Measurements from ENCODE around the gene FOXR1.

FOXR1 gene

GRCh38 chr11:118929501-118930093, 42.0 kb upstream of the FOXR1 start:
- DNase-seq (ENCODE audit: low read depth, low spot score), result no peak
- no peak overlapping the region for H3K27ac ChIP-seq (ENCODE audit: low read length)

GRCh38 chr11:118930094-118930712, 41.4 kb upstream of the FOXR1 start:
- DNase-seq (ENCODE audit: low read depth, low spot score), result no peak
- peaks cover 10% of the 10 kb centered on the region for H3K4me1 ChIP-seq (ENCODE audit: control insufficient read depth, insufficient read depth, low read length)
- no peak overlapping the region for H3K27ac ChIP-seq (ENCODE audit: low read length)
- H3K4me3 ChIP-seq (ENCODE audit: low read length), result peak overlapping the region; percentile 55; the same call in 1 of the 2 replicates
- H3K36me3 ChIP-seq (ENCODE audit: control insufficient read depth, insufficient read depth, low read length), result no peaks in the 10 kb centered on the region
- no peaks in the 10 kb centered on the region for H3K9me3 ChIP-seq (ENCODE audit: control insufficient read depth, insufficient read depth, low read length)
- no CpG with 5 or more reads among the region's 20 CpGs for WGBS (ENCODE audit: insufficient coverage, insufficient read length)
- no peaks in the 10 kb centered on the region for H3K27me3 ChIP-seq (ENCODE audit: control insufficient read depth, insufficient read depth, low read length)

More at GRCh38 chr11:118929501-118930093, 42.0 kb upstream of the FOXR1 start:
- no CpG with 5 or more reads among the region's 26 CpGs for WGBS (ENCODE audit: insufficient coverage, insufficient read length)
- H3K27me3 ChIP-seq (ENCODE audit: control insufficient read depth, insufficient read depth, low read length), result no peaks in the 10 kb centered on the region
- H3K4me1 ChIP-seq (ENCODE audit: control insufficient read depth, insufficient read depth, low read length), result peaks cover 10% of the 10 kb centered on the region
- H3K36me3 ChIP-seq (ENCODE audit: control insufficient read depth, insufficient read depth, low read length), result no peaks in the 10 kb centered on the region
- no peaks in the 10 kb centered on the region for H3K9me3 ChIP-seq (ENCODE audit: control insufficient read depth, insufficient read depth, low read length)
- peak overlapping the region; percentile 55; the same call in 1 of the 2 replicates for H3K4me3 ChIP-seq (ENCODE audit: low read length)

DNA sequence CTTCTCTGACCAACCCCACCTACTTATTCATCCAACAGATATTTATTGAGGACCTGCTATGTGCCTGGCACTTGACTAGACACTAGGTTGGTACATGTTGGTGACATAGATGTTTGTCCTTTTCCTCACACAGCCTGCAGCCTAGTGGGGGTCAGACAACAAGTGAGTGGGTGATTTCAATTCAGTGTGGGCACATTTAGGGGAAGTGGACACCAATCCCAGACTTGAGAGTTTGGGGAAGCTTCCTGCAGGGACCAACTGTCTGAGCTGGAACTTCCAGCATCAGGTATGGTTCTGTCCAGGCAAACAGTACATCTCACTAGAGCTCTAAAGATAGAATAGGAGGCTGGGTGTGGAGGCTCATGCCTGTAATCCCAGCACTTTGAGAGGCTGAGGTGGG, 40.0 kb upstream of the FOXR1 start:
- Histone ChIP-seq H3K27me3 (ENCODE audit: control insufficient read depth, insufficient read depth, low read length) (no peaks in the 10 kb centered on the region), H3K36me3 (ENCODE audit: control insufficient read depth, insufficient read depth, low read length) (no peaks in the 10 kb centered on the region), H3K9me3 (ENCODE audit: control insufficient read depth, insufficient read depth, low read length) (no peaks in the 10 kb centered on the region), H3K4me1 (ENCODE audit: control insufficient read depth, insufficient read depth, low read length) (peaks cover 8% of the 10 kb centered on the region), H3K4me3 (ENCODE audit: low read length) (no peak overlapping the region), H3K27ac (ENCODE audit: low read length) (no peak overlapping the region)
- no peak for DNase-seq (ENCODE audit: low read depth, low spot score)

- H3K4me1 ChIP-seq (ENCODE audit: control insufficient read depth, insufficient read depth, low read length), result peaks cover 4% of the 10 kb centered on the region; the same call in 1 of the 2 replicates
- H3K27me3 ChIP-seq (ENCODE audit: control insufficient read depth, insufficient read depth, low read length), result no peaks in the 10 kb centered on the region
- no peaks in the 10 kb centered on the region for H3K36me3 ChIP-seq (ENCODE audit: control insufficient read depth, insufficient read depth, low read length)
- H3K4me3 ChIP-seq (ENCODE audit: low read length), result no peak overlapping the region
- no peaks in the 10 kb centered on the region for H3K9me3 ChIP-seq (ENCODE audit: control insufficient read depth, insufficient read depth, low read length)
- WGBS (ENCODE audit: insufficient coverage, insufficient read length), result no CpG with 5 or more reads among the region's 4 CpGs
- no peak for DNase-seq (ENCODE audit: low read depth, low spot score)
- no peak overlapping the region for H3K27ac ChIP-seq (ENCODE audit: low read length)
These were observed 38.1 kb upstream of the FOXR1 start for GRCh38 chr11:118933486-118933885.

- Histone ChIP-seq H3K27me3 (ENCODE audit: control insufficient read depth, insufficient read depth, low read length) (no peaks in the 10 kb centered on the region), H3K9me3 (ENCODE audit: control insufficient read depth, insufficient read depth, low read length) (no peaks in the 10 kb centered on the region), H3K4me3 (ENCODE audit: low read length) (no peak overlapping the region), H3K27ac (ENCODE audit: low read length) (no peak overlapping the region), H3K4me1 (ENCODE audit: control insufficient read depth, insufficient read depth, low read length) (peaks cover 7% of the 10 kb centered on the region), H3K36me3 (ENCODE audit: control insufficient read depth, insufficient read depth, low read length) (no peaks in the 10 kb centered on the region)
- no peak for DNase-seq (ENCODE audit: low read depth, low spot score)
- WGBS (ENCODE audit: insufficient coverage, insufficient read length), result no CpG with 5 or more reads among the region's 8 CpGs
These were observed 36.2 kb upstream of the FOXR1 start for GRCh38 chr11:118935376-118935775.

DNA sequence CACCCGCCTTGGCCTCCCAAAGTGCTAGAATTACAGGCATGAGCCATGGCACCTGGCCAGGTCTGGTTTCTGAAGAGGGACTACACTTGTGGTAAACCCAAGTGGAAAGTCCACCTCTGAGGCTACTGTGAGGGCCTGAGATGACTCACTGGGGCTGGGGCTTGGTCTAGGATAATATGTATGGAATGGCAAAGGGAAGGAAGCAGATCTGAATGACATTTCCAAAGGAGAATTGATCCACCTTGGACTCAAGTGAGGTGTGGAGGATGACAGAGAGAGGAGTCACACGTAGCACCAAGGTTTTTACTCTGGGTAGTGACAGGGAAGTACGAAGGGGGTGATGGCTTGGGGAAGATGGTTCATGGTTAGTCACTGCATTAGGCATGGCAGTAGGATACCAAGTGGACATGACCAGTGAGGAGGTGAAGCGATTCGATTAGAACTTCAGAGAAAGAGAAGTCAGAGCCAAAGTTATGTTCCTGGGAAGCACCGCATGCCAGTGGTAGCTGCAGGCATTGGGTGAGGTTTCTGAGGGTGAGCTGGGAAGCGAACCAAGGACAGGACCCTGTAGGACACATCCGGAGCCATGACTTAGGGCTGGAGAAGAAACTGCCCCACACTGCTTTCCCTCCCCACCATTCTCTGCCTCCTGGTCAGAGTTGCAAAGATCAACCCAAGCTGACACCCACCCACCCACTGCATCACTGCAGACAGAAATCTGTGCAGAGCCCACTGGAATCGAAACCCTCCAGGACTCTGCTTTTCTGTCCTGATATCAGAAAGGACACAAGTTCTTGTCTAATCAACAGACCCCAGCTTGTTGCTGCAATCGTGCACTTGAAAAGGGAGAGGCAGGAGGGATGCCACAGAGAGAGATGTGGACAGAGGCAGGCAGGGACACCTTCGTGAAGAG, 32.8 kb upstream of the FOXR1 start:
- no peak overlapping the region for H3K4me3 ChIP-seq (ENCODE audit: low read length)
- peaks cover 3% of the 10 kb centered on the region; the same call in 1 of the 2 replicates for H3K4me1 ChIP-seq (ENCODE audit: control insufficient read depth, insufficient read depth, low read length)
- H3K9me3 ChIP-seq (ENCODE audit: control insufficient read depth, insufficient read depth, low read length), result no peaks in the 10 kb centered on the region
- no CpG with 5 or more reads among the region's 11 CpGs for WGBS (ENCODE audit: insufficient coverage, insufficient read length)
- H3K27me3 ChIP-seq (ENCODE audit: control insufficient read depth, insufficient read depth, low read length), result no peaks in the 10 kb centered on the region
- no peak for DNase-seq (ENCODE audit: low read depth, low spot score)
- no peaks in the 10 kb centered on the region for H3K36me3 ChIP-seq (ENCODE audit: control insufficient read depth, insufficient read depth, low read length)
- no peak overlapping the region for H3K27ac ChIP-seq (ENCODE audit: low read length)

- no peak for DNase-seq (ENCODE audit: low read depth, low spot score)
- Histone ChIP-seq H3K4me1 (ENCODE audit: control insufficient read depth, insufficient read depth, low read length) (peaks cover 3% of the 10 kb centered on the region; the same call in 1 of the 2 replicates), H3K36me3 (ENCODE audit: control insufficient read depth, insufficient read depth, low read length) (no peaks in the 10 kb centered on the region), H3K27me3 (ENCODE audit: control insufficient read depth, insufficient read depth, low read length) (no peaks in the 10 kb centered on the region), H3K9me3 (ENCODE audit: control insufficient read depth, insufficient read depth, low read length) (no peaks in the 10 kb centered on the region), H3K27ac (ENCODE audit: low read length) (no peak overlapping the region), H3K4me3 (ENCODE audit: low read length) (no peak overlapping the region)
- no CpG with 5 or more reads among the region's 8 CpGs for WGBS (ENCODE audit: insufficient coverage, insufficient read length)
These were observed 32.1 kb upstream of the FOXR1 start for GRCh38 chr11:118939404-118939915.

GRCh38 chr11:118939953-118940598, 31.5 kb upstream of the FOXR1 start:
- H3K4me1 ChIP-seq (ENCODE audit: control insufficient read depth, insufficient read depth, low read length), result peaks cover 3% of the 10 kb centered on the region; the same call in 1 of the 2 replicates
- no peak overlapping the region for H3K27ac ChIP-seq (ENCODE audit: low read length)
- no peaks in the 10 kb centered on the region for H3K9me3 ChIP-seq (ENCODE audit: control insufficient read depth, insufficient read depth, low read length)
- H3K4me3 ChIP-seq (ENCODE audit: low read length), result no peak overlapping the region
- no peaks in the 10 kb centered on the region for H3K27me3 ChIP-seq (ENCODE audit: control insufficient read depth, insufficient read depth, low read length)
- DNase-seq (ENCODE audit: low read depth, low spot score), result no peak
- H3K36me3 ChIP-seq (ENCODE audit: control insufficient read depth, insufficient read depth, low read length), result no peaks in the 10 kb centered on the region
- no CpG with 5 or more reads among the region's 13 CpGs for WGBS (ENCODE audit: insufficient coverage, insufficient read length)

- Histone ChIP-seq H3K9me3 (ENCODE audit: control insufficient read depth, insufficient read depth, low read length) (no peaks in the 10 kb centered on the region), H3K4me1 (ENCODE audit: control insufficient read depth, insufficient read depth, low read length) (no peaks in the 10 kb centered on the region), H3K27ac (ENCODE audit: low read length) (no peak overlapping the region), H3K36me3 (ENCODE audit: control insufficient read depth, insufficient read depth, low read length) (no peaks in the 10 kb centered on the region), H3K4me3 (ENCODE audit: low read length) (no peak overlapping the region), H3K27me3 (ENCODE audit: control insufficient read depth, insufficient read depth, low read length) (no peaks in the 10 kb centered on the region)
- no peak for DNase-seq (ENCODE audit: low read depth, low spot score)
- WGBS (ENCODE audit: insufficient coverage, insufficient read length), result no CpG with 5 or more reads among the region's 2 CpGs
These were observed 24.5 kb upstream of the FOXR1 start for GRCh38 chr11:118947091-118947490.

- H3K36me3 ChIP-seq (ENCODE audit: control insufficient read depth, insufficient read depth, low read length), result no peaks in the 10 kb centered on the region
- no CpG with 5 or more reads among the region's 3 CpGs for WGBS (ENCODE audit: insufficient coverage, insufficient read length)
- H3K4me1 ChIP-seq (ENCODE audit: control insufficient read depth, insufficient read depth, low read length), result no peaks in the 10 kb centered on the region
- no peaks in the 10 kb centered on the region for H3K9me3 ChIP-seq (ENCODE audit: control insufficient read depth, insufficient read depth, low read length)
- no peak overlapping the region for H3K4me3 ChIP-seq (ENCODE audit: low read length)
- no peak for DNase-seq (ENCODE audit: low read depth, low spot score)
- H3K27me3 ChIP-seq (ENCODE audit: control insufficient read depth, insufficient read depth, low read length), result no peaks in the 10 kb centered on the region
- no peak overlapping the region for H3K27ac ChIP-seq (ENCODE audit: low read length)
These were observed 23.6 kb upstream of the FOXR1 start for GRCh38 chr11:118948000-118948399.

Data from iPS DF 6.9 (cell line).